Upper lobe of left lung (tissue), 4 donors: ENCODE measurements around the gene PHF1.
"Not testable (repeated sequence)": the region's sequence is repeated elsewhere in the genome, so short reads cannot be mapped to it uniquely, and the experiment has no call there.

Source experiments
- CTCF ChIP-seq, 6 experiments: fragments of 450-650 bp in 4 of 6; fragments of 200-600 bp in 2 of 6; sonication (generic) in 2 of 6; IDR thresholded peaks; one replicate each; pipeline ENCODE4 v1.5.1; 2016 to 2019; ENCODE audit warnings: antibody characterized with exemption in 6 of 6
- EP300 ChIP-seq, 4 donors: sonication (generic); formaldehyde crosslinking; IDR thresholded peaks; one replicate each; pipeline ENCODE4 v1.5.1; 2017; ENCODE audit warnings: antibody characterized with exemption in 4 of 4, control low read depth in 2 of 4
- POLR2A ChIP-seq, 4 donors: fragments of 450-650 bp; IDR thresholded peaks; one replicate each; pipeline ENCODE4 v1.5.1; 2016 to 2017; ENCODE audit warnings: antibody characterized with exemption in 4 of 4, mild to moderate bottlenecking in 2 of 4
- POLR2AphosphoS5 ChIP-seq, 2 donors: sonication (generic); formaldehyde crosslinking; IDR thresholded peaks; one replicate each; pipeline ENCODE4 v1.5.1; 2017; ENCODE audit warnings: antibody characterized with exemption in 2 of 2

- not testable (repeated sequence) for TF ChIP-seq POLR2A, CTCF, POLR2AphosphoS5, EP300 (IDR thresholded peaks at IDR 0.05)
These were observed 47.3 kb upstream of the PHF1 start for GRCh38 chr6:33363486-33363885.
